SU-DHL-6 (cell line): Measurements from ENCODE around the gene ABCD2.

Source experiments
- EZH2phosphoT487 ChIP-seq: fragments of 200-600 bp; sonication (generic), shearing (Covaris generic); conservative IDR thresholded peaks from 2 replicates; pipeline ENCODE4 v1.6.1; 2018; ENCODE audit warnings: mild to moderate bottlenecking, antibody characterized with exemption, low read length, moderate library complexity, mixed read lengths
- TF ChIP-seq, protein P1 (sequence below): fragments of 200-600 bp; sonication (generic); IDR thresholded peaks from one replicate; pipeline ENCODE4 v1.5.1; 2017; ENCODE audit warnings: antibody characterized with exemption, mild to moderate bottlenecking, low read length, moderate library complexity; ENCODE audit not compliant: insufficient read depth, poor library complexity, severe bottlenecking

DNA sequence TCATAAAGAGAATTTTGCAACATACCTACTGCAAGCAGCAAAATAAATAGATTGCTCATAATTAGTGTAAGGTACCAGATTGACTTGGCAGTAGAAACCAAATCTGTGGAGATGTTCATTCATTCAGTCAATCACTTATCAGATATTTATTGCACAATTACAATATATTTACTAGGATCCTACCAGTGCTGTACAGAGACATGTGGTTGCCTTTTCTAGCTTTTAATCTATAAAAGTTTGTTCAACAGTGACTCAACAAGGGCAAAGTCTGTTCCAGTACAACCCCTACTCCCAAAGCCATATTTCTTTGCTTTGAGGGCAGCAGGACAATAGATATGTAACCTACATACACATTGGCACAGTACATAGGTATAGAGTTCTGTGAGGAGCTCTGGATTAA is 27.3 kb downstream of the ABCD2 start:
- TF ChIP-seq, protein P1, sequence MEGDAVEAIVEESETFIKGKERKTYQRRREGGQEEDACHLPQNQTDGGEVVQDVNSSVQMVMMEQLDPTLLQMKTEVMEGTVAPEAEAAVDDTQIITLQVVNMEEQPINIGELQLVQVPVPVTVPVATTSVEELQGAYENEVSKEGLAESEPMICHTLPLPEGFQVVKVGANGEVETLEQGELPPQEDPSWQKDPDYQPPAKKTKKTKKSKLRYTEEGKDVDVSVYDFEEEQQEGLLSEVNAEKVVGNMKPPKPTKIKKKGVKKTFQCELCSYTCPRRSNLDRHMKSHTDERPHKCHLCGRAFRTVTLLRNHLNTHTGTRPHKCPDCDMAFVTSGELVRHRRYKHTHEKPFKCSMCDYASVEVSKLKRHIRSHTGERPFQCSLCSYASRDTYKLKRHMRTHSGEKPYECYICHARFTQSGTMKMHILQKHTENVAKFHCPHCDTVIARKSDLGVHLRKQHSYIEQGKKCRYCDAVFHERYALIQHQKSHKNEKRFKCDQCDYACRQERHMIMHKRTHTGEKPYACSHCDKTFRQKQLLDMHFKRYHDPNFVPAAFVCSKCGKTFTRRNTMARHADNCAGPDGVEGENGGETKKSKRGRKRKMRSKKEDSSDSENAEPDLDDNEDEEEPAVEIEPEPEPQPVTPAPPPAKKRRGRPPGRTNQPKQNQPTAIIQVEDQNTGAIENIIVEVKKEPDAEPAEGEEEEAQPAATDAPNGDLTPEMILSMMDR, result no peak
- no peak for TF ChIP-seq EZH2phosphoT487
